Breast epithelium (tissue), 4 donors: ENCODE data around the gene EXOSC5. TPM values are rescaled to one million over a fixed set of nuclear protein-coding genes. Genes with fewer than 3 reads are reported as not detected.

Experiments used
- DNase-seq, 2 donors: peaks; one replicate each; pipeline ENCODE4 v3.0.0-alpha.2; 2019; ENCODE audit warnings: low spot score in 2 of 2
- H3K27ac ChIP-seq, 2 donors: fragments of 200-600 bp; sonication (generic) in 1 of 2; one replicate each; pipeline ENCODE4 v1.5.1; 2016 to 2019; ENCODE audit warnings: mild to moderate bottlenecking in 1 of 2
- H3K27me3 ChIP-seq, 2 donors: fragments of 200-600 bp; sonication (generic) in 1 of 2; one replicate each; pipeline versions ENCODE4 v1.5.1 to v1.6.0; 2017 to 2019; ENCODE audit warnings: control low read depth in 1 of 2, mild to moderate bottlenecking in 1 of 2
- H3K36me3 ChIP-seq: fragments of 200-600 bp; one replicate; pipeline ENCODE4 v1.5.1; 2019
- H3K4me1 ChIP-seq, 2 donors: fragments of 200-600 bp; sonication (generic); one replicate each; pipeline ENCODE4 v1.5.1; 2016 to 2019; ENCODE audit warnings: control low read depth in 1 of 2
- H3K4me3 ChIP-seq, 3 donors: fragments of 200-600 bp; sonication (generic); 1 replicate in 2 of 3; 2 replicates in 1 of 3; pipeline ENCODE4 v1.5.1; 2016 to 2019; ENCODE audit warnings: mild to moderate bottlenecking in 3 of 3, moderate library complexity in 2 of 3
- H3K9me3 ChIP-seq, 2 donors: fragments of 200-600 bp; sonication (generic) in 1 of 2; one replicate each; pipeline ENCODE4 v1.5.1; 2016 to 2019; ENCODE audit warnings: control low read depth in 1 of 2
- POLR2A ChIP-seq: fragments of 450-650 bp; IDR thresholded peaks from one replicate; pipeline ENCODE4 v1.6.1; 2016; ENCODE audit warnings: antibody characterized with exemption, mild to moderate bottlenecking, moderate library complexity
- POLR2AphosphoS5 ChIP-seq, 3 donors: sonication (generic); formaldehyde crosslinking; IDR thresholded peaks; one replicate each; pipeline ENCODE4 v1.6.1; 2017; ENCODE audit warnings: antibody characterized with exemption in 3 of 3
- intact Hi-C: fragments of 100-400 bp; cut with DNase I; formaldehyde crosslinking; loops from one replicate; pipeline ENCODE4 v1.15.1; 2023; ENCODE audit warnings: low total_unique reads
- total RNA-seq, 3 donors: library from RNA; depleted of rRNA; stranded (reverse); fragments of >200 nt; gene quantifications; one replicate each; pipeline ENCODE4 v1.1.0, GENCODE V29; 2016
- TF ChIP-seq, protein P1 (sequence below), 3 donors: fragments of 450-650 bp; IDR thresholded peaks; one replicate each; pipeline ENCODE4 v1.5.1; 2016 to 2017; ENCODE audit warnings: antibody characterized with exemption in 3 of 3, mild to moderate bottlenecking in 3 of 3, moderate library complexity in 3 of 3

Gene EXOSC5
- total RNA-seq, 3 donors from 2014 or later = 18.2 to 20.6 (median 18.7) TPM

DNA sequence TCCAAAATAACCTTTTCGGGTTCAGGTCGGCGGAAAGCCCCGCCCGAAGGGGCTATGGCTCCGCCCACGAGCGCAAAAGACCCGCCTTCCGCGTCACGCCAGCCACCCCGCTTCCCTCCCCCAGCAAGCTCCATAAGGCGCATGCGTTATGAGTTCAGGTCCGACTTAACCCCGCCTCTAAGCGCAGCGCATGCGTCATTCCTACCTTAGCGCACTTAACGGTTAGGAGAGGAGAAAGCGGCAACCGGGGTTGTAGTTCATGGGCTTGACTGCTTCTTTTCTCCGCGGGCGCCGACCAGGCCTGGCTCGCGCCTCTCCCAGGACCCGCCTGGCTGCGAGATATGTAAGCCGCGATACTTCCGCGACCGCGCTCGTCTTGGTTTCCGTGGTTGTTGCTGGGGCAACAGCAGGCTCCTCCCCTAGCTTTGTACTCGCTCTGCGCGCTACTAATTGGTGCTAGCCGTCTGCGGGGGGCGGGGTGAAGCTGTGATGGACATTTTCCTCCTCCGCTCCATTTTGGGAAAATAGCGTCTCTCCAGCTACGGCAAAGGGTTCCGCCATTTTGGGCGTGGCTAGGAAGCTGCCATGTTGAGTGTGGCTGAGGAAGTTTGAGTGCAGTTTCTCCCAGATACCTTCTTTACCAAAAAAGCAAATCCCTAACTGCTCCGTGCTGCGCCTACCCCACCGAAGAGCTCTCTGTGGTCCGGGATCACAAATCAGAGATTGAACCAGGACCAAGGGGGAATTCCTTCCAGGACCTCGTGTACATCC lies 33.2 kb downstream of the EXOSC5 start, which contains the start of gene B9D2:
Gene B9D2 (minus strand): TSS at position 397 of the 771 bp plus-strand sequence. CDS start 630 bp downstream, outside the sequence.
- TF ChIP-seq, protein P1, sequence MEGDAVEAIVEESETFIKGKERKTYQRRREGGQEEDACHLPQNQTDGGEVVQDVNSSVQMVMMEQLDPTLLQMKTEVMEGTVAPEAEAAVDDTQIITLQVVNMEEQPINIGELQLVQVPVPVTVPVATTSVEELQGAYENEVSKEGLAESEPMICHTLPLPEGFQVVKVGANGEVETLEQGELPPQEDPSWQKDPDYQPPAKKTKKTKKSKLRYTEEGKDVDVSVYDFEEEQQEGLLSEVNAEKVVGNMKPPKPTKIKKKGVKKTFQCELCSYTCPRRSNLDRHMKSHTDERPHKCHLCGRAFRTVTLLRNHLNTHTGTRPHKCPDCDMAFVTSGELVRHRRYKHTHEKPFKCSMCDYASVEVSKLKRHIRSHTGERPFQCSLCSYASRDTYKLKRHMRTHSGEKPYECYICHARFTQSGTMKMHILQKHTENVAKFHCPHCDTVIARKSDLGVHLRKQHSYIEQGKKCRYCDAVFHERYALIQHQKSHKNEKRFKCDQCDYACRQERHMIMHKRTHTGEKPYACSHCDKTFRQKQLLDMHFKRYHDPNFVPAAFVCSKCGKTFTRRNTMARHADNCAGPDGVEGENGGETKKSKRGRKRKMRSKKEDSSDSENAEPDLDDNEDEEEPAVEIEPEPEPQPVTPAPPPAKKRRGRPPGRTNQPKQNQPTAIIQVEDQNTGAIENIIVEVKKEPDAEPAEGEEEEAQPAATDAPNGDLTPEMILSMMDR (IDR thresholded peaks at IDR 0.05) = peak in 1 of 3 donors; percentile 9
- TF ChIP-seq POLR2AphosphoS5 (IDR thresholded peaks at IDR 0.05) (peak; percentile 73 to 86 (median 81)), POLR2A (peak; percentile 45)
- intact Hi-C loops = loop anchor here (1.0 kb wide), 1 partner anchor 16 kb away; no protein-coding TSS in a partner anchor
- H3K27me3 ChIP-seq = no peaks in the 10 kb centered on the region
- H3K9me3 ChIP-seq = no peaks in the 10 kb centered on the region
- H3K4me1 ChIP-seq = no peaks in the 10 kb centered on the region
- DNase-seq = peak; percentile 97 to 98
- no peaks in the 10 kb centered on the region for H3K36me3 ChIP-seq
- peak within 1 kb of the TSS; percentile 74 to 85 (median 75) for H3K4me3 ChIP-seq
- peak within 1 kb of the TSS; percentile 97 to 99 for H3K27ac ChIP-seq

DNA sequence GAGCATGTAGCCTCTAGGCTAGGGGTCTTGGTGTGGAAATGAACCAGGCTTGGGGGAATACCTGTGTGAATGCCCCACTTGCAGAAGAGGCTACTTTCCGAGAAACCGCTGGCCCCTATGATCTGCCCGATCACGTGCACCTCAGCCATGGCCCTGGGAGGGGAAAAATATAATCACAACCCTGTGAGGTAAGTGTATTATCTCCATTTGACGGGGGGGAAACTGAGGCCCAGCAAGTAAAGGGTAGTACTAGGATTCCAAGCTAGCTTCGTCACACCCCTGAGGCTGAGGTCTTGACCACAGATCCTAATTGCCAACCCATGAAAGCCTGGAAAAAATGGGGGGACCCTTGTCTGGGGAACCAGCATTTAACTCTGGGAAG lies 33.8 kb downstream of the EXOSC5 start:
- TF ChIP-seq POLR2AphosphoS5 (IDR thresholded peaks at IDR 0.05) = no peak
- no peak for TF ChIP-seq POLR2A
- TF ChIP-seq, protein P1 (IDR thresholded peaks at IDR 0.05) = no peak
- DNase-seq = no peak
- intact Hi-C loops = loop anchor here (1.0 kb wide), 1 partner anchor 17 kb away; no protein-coding TSS in a partner anchor
- Histone ChIP-seq H3K9me3 (no peaks in the 10 kb centered on the region), H3K36me3 (no peaks in the 10 kb centered on the region), H3K4me3 (peak overlapping the region; percentile 74 to 85 (median 75)), H3K27me3 (no peaks in the 10 kb centered on the region), H3K27ac (peak overlapping the region; percentile 97 to 99), H3K4me1 (no peaks in the 10 kb centered on the region)

DNA sequence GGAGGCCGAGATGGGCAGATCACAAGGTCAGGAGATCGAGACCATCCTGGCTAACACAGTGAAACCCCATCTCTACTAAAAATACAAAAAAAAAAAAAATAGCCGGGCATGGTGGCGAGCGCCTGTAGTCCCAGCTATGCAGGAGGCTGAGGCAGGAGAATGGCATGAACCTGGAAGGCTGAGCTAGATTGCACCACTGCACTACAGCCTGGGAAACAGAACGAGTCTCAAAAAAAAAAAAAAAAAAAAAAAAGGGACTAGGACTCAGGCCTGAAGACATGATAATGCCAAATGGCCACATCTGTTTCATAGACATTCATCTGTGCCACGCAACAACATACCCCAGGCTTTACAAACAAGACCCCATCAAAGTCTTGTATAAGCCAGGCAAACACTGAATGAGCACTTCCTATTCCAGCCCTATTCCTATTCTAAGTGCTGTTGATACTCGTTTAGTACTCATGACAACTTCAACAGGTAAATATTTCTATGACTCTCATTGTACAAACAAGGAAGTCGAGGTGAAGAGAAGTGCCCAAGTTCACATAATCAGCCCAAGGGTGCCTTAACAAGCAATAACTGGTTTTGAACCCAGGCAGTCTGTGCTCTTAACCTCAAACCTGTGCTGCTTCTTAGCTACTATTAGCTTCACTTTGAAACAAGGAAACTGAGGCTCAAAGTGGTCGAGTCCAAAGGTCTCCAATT lies 34.9 kb downstream of the EXOSC5 start:
- no peaks in the 10 kb centered on the region for H3K9me3 ChIP-seq
- TF ChIP-seq, protein P1 (IDR thresholded peaks at IDR 0.05) = no peak
- TF ChIP-seq POLR2A = no peak
- no peak for TF ChIP-seq POLR2AphosphoS5 (IDR thresholded peaks at IDR 0.05)
- H3K36me3 ChIP-seq = no peaks in the 10 kb centered on the region
- no peak for DNase-seq
- H3K4me1 ChIP-seq = no peaks in the 10 kb centered on the region
- intact Hi-C loops = no loop called here
- H3K27me3 ChIP-seq = no peaks in the 10 kb centered on the region
- no peak overlapping the region for H3K4me3 ChIP-seq
- peak overlapping the region; percentile 97 to 99 for H3K27ac ChIP-seq

DNA sequence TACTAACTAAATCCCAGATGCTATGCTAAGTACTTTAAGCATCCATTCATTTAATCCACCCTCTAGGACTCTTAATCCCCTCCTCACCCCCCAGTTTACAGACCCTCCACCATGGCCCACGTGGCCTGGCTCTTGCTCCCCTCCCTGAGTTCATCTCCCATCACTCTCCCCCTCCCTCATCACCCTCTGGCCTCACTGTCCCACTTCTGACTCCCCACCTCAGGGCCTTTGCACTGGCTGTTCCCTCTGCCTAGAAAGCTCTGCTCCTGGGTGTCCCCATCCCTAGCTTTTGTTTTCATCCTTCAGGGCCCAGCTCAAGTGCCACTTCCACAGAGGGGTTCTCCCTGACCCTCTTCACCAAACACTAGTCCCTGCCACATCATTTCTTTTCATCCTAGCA lies 37.4 kb downstream of the EXOSC5 start:
- no peak overlapping the region for H3K4me3 ChIP-seq
- H3K27me3 ChIP-seq = no peaks in the 10 kb centered on the region
- no peaks in the 10 kb centered on the region for H3K9me3 ChIP-seq
- TF ChIP-seq, protein P1 (IDR thresholded peaks at IDR 0.05) = no peak
- no peak for TF ChIP-seq POLR2A
- DNase-seq = no peak
- no peak overlapping the region for H3K27ac ChIP-seq
- no peaks in the 10 kb centered on the region for H3K4me1 ChIP-seq
- intact Hi-C loops = no loop called here
- H3K36me3 ChIP-seq = no peaks in the 10 kb centered on the region

DNA sequence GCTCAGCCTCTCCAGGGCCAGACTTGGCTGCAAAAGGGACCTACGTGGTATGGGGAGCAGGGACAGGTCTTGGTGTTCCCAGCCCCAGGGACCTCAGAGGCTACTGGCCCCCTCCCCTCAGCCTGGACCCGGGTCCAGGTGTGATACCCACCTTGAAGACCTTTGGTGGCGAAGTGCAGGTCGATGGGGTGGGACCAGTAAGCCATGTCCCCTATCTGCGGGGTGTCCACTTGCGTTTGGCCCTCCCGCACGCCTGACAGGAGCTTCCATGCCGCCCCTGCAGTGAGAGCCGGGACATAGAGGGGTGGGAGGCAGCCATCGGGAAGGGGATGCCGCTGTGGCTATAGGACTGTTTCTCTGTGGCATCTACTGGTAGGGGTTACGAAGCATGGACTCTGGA lies 39.4 kb downstream of the EXOSC5 start:
- intact Hi-C loops = no loop called here
- H3K27ac ChIP-seq = no peak overlapping the region
- TF ChIP-seq, protein P1 (IDR thresholded peaks at IDR 0.05) = no peak
- TF ChIP-seq POLR2AphosphoS5 (IDR thresholded peaks at IDR 0.05) = no peak
- TF ChIP-seq POLR2A = no peak

More for the DNA sequence above, 39.4 kb downstream of the EXOSC5 start:
- H3K27me3 ChIP-seq = no peaks in the 10 kb centered on the region
- H3K36me3 ChIP-seq = no peaks in the 10 kb centered on the region
- no peak overlapping the region for H3K4me3 ChIP-seq
- DNase-seq = no peak
- H3K9me3 ChIP-seq = no peaks in the 10 kb centered on the region
- peaks cover 0 to 6% of the 10 kb centered on the region in 2 donors for H3K4me1 ChIP-seq
